SK-N-SH (cell line): ENCODE measurements around the gene PTMS. TPM values are rescaled to one million over a fixed set of nuclear protein-coding genes. Genes with fewer than 3 reads are reported as not detected.

Experiments used
- CTCF ChIA-PET: fragments of 300-600, 350-600 bp; formaldehyde crosslinking; extraction: SDS; loops from one replicate; lab custom pipeline; 2021; lab: Yijun Ruan, JAX
- POLR2A ChIA-PET: fragments of 350-600 bp; sonication (Branson Sonifier 250); formaldehyde crosslinking; extraction: SDS; loops from one replicate; lab custom pipeline; 2020; ENCODE audit warnings: antibody characterized with exemption, inconsistent platforms; lab: Yijun Ruan, JAX
- DNase-seq: peaks from one replicate; pipeline ENCODE4 v3.0.0; 2012
- H2AFZ ChIP-seq: fragments of 200-600 bp; sonication (generic); 2 replicates; pipeline ENCODE4 v1.8.1; 2016; ENCODE audit warnings: antibody characterized with exemption, mild to moderate bottlenecking, low read depth
- H3F3A ChIP-seq: fragments of 200-600 bp; sonication (generic); replicated peaks from 2 replicates; pipeline ENCODE3; 2016; ENCODE audit warnings: antibody characterized with exemption, mild to moderate bottlenecking; ENCODE audit not compliant: insufficient read depth
- H3K27ac ChIP-seq, 2 experiments: fragments of 200-500 bp in 1 of 2; fragments of 200-600 bp in 1 of 2; sonication (Bioruptor generic) in 1 of 2; sonication (generic), shearing (Covaris generic) in 1 of 2; 2 replicates each; pipeline versions ENCODE4 v1.5.1 to v1.6.1; 2014 to 2016; ENCODE audit warnings: low read depth in 2 of 2, inconsistent platforms in 1 of 2, low read length in 1 of 2, mild to moderate bottlenecking in 1 of 2, mixed read lengths in 1 of 2
- H3K27me3 ChIP-seq: fragments of 200-600 bp; sonication (generic), shearing (Covaris generic); 2 replicates; pipeline ENCODE4 v1.6.1; 2016; ENCODE audit warnings: mixed run types; ENCODE audit not compliant: insufficient read depth
- H3K36me3 ChIP-seq, 2 experiments: fragments of 200-500 bp in 1 of 2; fragments of 200-600 bp in 1 of 2; sonication (Bioruptor generic) in 1 of 2; sonication (generic) in 1 of 2; replicated peaks in 1 of 2; 2 replicates each; pipeline versions ENCODE3 to v1.5.1; 2014 to 2016; ENCODE audit warnings: low read length in 1 of 2, mild to moderate bottlenecking in 1 of 2; ENCODE audit not compliant: insufficient read depth in 2 of 2, control insufficient read depth in 1 of 2
- H3K4me1 ChIP-seq, 2 experiments: fragments of 200-500 bp in 1 of 2; fragments of 200-600 bp in 1 of 2; sonication (Bioruptor generic) in 1 of 2; sonication (generic), shearing (Covaris generic) in 1 of 2; 2 replicates each; pipeline versions ENCODE4 v1.5.1 to v1.6.1; 2014 to 2016; ENCODE audit warnings: low read depth in 1 of 2, low read length in 1 of 2, mixed run types in 1 of 2; ENCODE audit not compliant: insufficient read depth in 2 of 2, control insufficient read depth in 1 of 2
- H3K4me2 ChIP-seq: fragments of 200-600 bp; sonication (generic), shearing (Covaris generic); 2 replicates; pipeline ENCODE4 v1.6.1; 2017; ENCODE audit warnings: mixed run types
- H3K4me3 ChIP-seq, 2 experiments: fragments of 200-500 bp in 1 of 2; fragments of 200-600 bp in 1 of 2; sonication (Bioruptor generic) in 1 of 2; sonication (generic), shearing (Covaris generic) in 1 of 2; 2 replicates each; pipeline versions ENCODE4 v1.5.1 to v1.8.1; 2014 to 2016; ENCODE audit warnings: low read depth in 2 of 2, inconsistent platforms in 1 of 2, low read length in 1 of 2, mild to moderate bottlenecking in 1 of 2, mixed read lengths in 1 of 2, moderate library complexity in 1 of 2
- H3K79me2 ChIP-seq: fragments of 200-600 bp; sonication (generic); 2 replicates; pipeline ENCODE4 v1.8.1; 2017; ENCODE audit warnings: mild to moderate bottlenecking; ENCODE audit not compliant: insufficient read depth
- H3K9ac ChIP-seq: fragments of 200-600 bp; sonication (generic); 2 replicates; pipeline ENCODE4 v1.6.1; 2017; ENCODE audit warnings: mixed run types
- H3K9me2 ChIP-seq: fragments of 200-600 bp; sonication (generic); 2 replicates; pipeline ENCODE4 v1.6.1; 2017; ENCODE audit warnings: mixed run types
- H3K9me3 ChIP-seq: fragments of 200-600 bp; sonication (generic); 2 replicates; pipeline ENCODE4 v1.6.1; 2017; ENCODE audit warnings: mixed run types, mild to moderate bottlenecking, moderate library complexity
- H4K20me1 ChIP-seq: fragments of 200-600 bp; sonication (generic); 2 replicates; pipeline ENCODE4 v1.6.1; 2017; ENCODE audit warnings: mild to moderate bottlenecking, mixed run types; ENCODE audit not compliant: insufficient read depth
- CHD2 ChIP-seq: fragments of 150-350 bp; IDR thresholded peaks from 2 replicates; pipeline ENCODE4 v1.6.1; 2018; ENCODE audit warnings: low read length; ENCODE audit not compliant: partially characterized antibody
- CTCF ChIP-seq: fragments of 200-600 bp; sonication (generic); IDR thresholded peaks from 2 replicates; pipeline ENCODE4 v1.6.1; 2017; ENCODE audit warnings: antibody characterized with exemption, mild to moderate bottlenecking, moderate library complexity
- ELF1 ChIP-seq: IDR thresholded peaks from 2 replicates; pipeline ENCODE4 v1.4.0; 2012
- EP300 ChIP-seq, 2 experiments: IDR thresholded peaks; 2 replicates each; pipeline versions ENCODE4 v1.4.0 to v1.6.1; 2012; ENCODE audit warnings: borderline replicate concordance in 1 of 2, low read depth in 1 of 2, low read length in 1 of 2
- FOXJ3 ChIP-seq: sonication (generic); formaldehyde crosslinking; IDR thresholded peaks from 2 replicates; pipeline ENCODE4 v1.5.1; 2020; ENCODE audit warnings: mild to moderate bottlenecking, missing genetic modification reagents
- FOXM1 ChIP-seq: IDR thresholded peaks from 2 replicates; pipeline ENCODE4 v1.4.0; 2012; ENCODE audit warnings: low read depth, mild to moderate bottlenecking
- GABPA ChIP-seq: IDR thresholded peaks from 2 replicates; pipeline ENCODE4 v1.4.0; 2012; ENCODE audit warnings: low read depth, mild to moderate bottlenecking
- GATA2 ChIP-seq: sonication (generic); formaldehyde crosslinking; IDR thresholded peaks from 2 replicates; pipeline ENCODE4 v1.5.0; 2020; ENCODE audit warnings: mild to moderate bottlenecking, missing genetic modification reagents
- JUND ChIP-seq: IDR thresholded peaks from 2 replicates; pipeline ENCODE4 v1.4.0; 2012
- MAX ChIP-seq: IDR thresholded peaks from 2 replicates; pipeline ENCODE4 v1.4.0; 2012; ENCODE audit warnings: low read depth
- MEF2A ChIP-seq: IDR thresholded peaks from 2 replicates; pipeline ENCODE4 v1.4.0; 2012; ENCODE audit warnings: low read depth, borderline replicate concordance
- NFIC ChIP-seq: IDR thresholded peaks from 2 replicates; pipeline ENCODE4 v1.4.0; 2012; ENCODE audit warnings: borderline replicate concordance
- RAD21 ChIP-seq: IDR thresholded peaks from 2 replicates; pipeline ENCODE4 v1.6.1; 2012; ENCODE audit warnings: mild to moderate bottlenecking, low read length
- REST ChIP-seq: IDR thresholded peaks from 2 replicates; pipeline ENCODE4 v1.6.1; 2012; ENCODE audit warnings: mild to moderate bottlenecking, low read depth, low read length, moderate library complexity
- RFX5 ChIP-seq: IDR thresholded peaks from 2 replicates; pipeline ENCODE4 v1.6.1; 2012; ENCODE audit warnings: mild to moderate bottlenecking, improper control_type of control experiment, low read length
- RXRA ChIP-seq: IDR thresholded peaks from 2 replicates; pipeline ENCODE4 v1.4.0; 2012; ENCODE audit warnings: low read depth, mild to moderate bottlenecking, borderline replicate concordance
- SMC3 ChIP-seq: IDR thresholded peaks from 2 replicates; pipeline ENCODE4 v1.6.1; 2012; ENCODE audit warnings: low read depth, low read length, improper control_type of control experiment
- TCF12 ChIP-seq: IDR thresholded peaks from 2 replicates; pipeline ENCODE4 v1.4.0; 2012
- USF1 ChIP-seq: IDR thresholded peaks from 2 replicates; pipeline ENCODE4 v1.4.0; 2012; ENCODE audit warnings: low read depth, borderline replicate concordance
- USF2 ChIP-seq: fragments of 150-350 bp; IDR thresholded peaks from 2 replicates; pipeline ENCODE4 v1.6.1; 2017; ENCODE audit warnings: antibody characterized with exemption, low read length, low read depth, borderline replicate concordance
- YY1 ChIP-seq: IDR thresholded peaks from 2 replicates; pipeline ENCODE4 v1.4.0; 2012; ENCODE audit warnings: low read depth, mild to moderate bottlenecking
- ZBTB33 ChIP-seq: IDR thresholded peaks from 2 replicates; pipeline ENCODE4 v1.4.0; 2012; ENCODE audit warnings: low read depth, borderline replicate concordance
- WGBS: methylation state at CpG from one replicate; pipeline ENCODE4 v1.1.6; 2017; ENCODE audit warnings: low lambda C conversion rate; 5-methylcytosine and 5-hydroxymethylcytosine counted together
- polyA plus RNA-seq, 3 experiments: library from polyadenylated mRNA; depleted of rRNA; stranded (reverse); fragments of >200 nt; gene quantifications; 2 replicates each; pipeline ENCODE4 v1.2.3, GENCODE V29; 2012

The PTMS gene
- polyA plus RNA-seq, 1 of the 3 experiments (the other 2 are of a cell fraction), result 661 TPM

GRCh38 chr12:6735448-6736191 is 30.5 kb upstream of the PTMS start:
- H3K9me3 ChIP-seq, result no peaks in the 10 kb centered on the region
- no peaks in the 10 kb centered on the region for H4K20me1 ChIP-seq
- peak overlapping the region; percentile 39 to 50; a peak in 3 of 4 replicates for H3K27ac ChIP-seq
- peaks cover 10 to 17% of the 10 kb centered on the region in 2 experiments for H3K36me3 ChIP-seq
- 37% methylated on average over 8 of the region's 8 CpGs for WGBS
- no peak for TF ChIP-seq EP300 (IDR thresholded peaks at IDR 0.05; ENCODE audit: borderline replicate concordance in 1 of 2, low read depth in 1 of 2, low read length in 1 of 2)
- no peak for TF ChIP-seq USF2
- no peak for TF ChIP-seq RXRA
- TF ChIP-seq ELF1, result no peak
- no peak for TF ChIP-seq YY1
- TF ChIP-seq CHD2, result no peak
- no peak for TF ChIP-seq GATA2
- TF ChIP-seq MAX, result no peak; the same call in 1 of the 2 replicates
- no peak for TF ChIP-seq NFIC
- peak; percentile 81 for TF ChIP-seq CTCF
- TF ChIP-seq FOXJ3, result no peak
- TF ChIP-seq GABPA, result no peak
- no peak for TF ChIP-seq RFX5
- no peak for TF ChIP-seq TCF12
- no peak for TF ChIP-seq ZBTB33
- peak; percentile 76 for TF ChIP-seq SMC3
- no peak for TF ChIP-seq FOXM1
- TF ChIP-seq USF1, result no peak
- TF ChIP-seq RAD21, result peak; percentile 84
- peak; percentile 25; the same call in 1 of the 2 replicates for TF ChIP-seq JUND
- TF ChIP-seq MEF2A, result no peak
- TF ChIP-seq REST, result no peak
- no peaks in the 10 kb centered on the region for H3K79me2 ChIP-seq
- peaks cover 15% of the 10 kb centered on the region for H3F3A ChIP-seq
- DNase-seq, result peak; percentile 76
- H3K4me2 ChIP-seq, result no peak overlapping the region
- peaks cover 0 to 6% of the 10 kb centered on the region in 2 experiments; a peak in 1 of 4 replicates for H3K4me1 ChIP-seq
- peak overlapping the region; percentile 46; the same call in 1 of the 2 replicates for H2AFZ ChIP-seq
- POLR2A ChIA-PET, result no interaction called here
- H3K9me2 ChIP-seq, result no peaks in the 10 kb centered on the region
- H3K9ac ChIP-seq, result no peak overlapping the region
- H3K4me3 ChIP-seq, result no peak overlapping the region
- H3K27me3 ChIP-seq, result no peaks in the 10 kb centered on the region
- CTCF ChIA-PET, result interaction anchor here (0.6 to 9.5 kb wide), 11 partner anchors 9 to 104 kb away, joined by 3 to 80 read pairs (median 5); partner anchors contain the start of genes MLF2, P3H3 and PTMS
